H9 (cell line): ENCODE data around the gene VPS41. TPM values are rescaled to one million over a fixed set of nuclear protein-coding genes. Genes with fewer than 3 reads are reported as not detected.

Experiments
- DNase-seq: peaks from one replicate; pipeline ENCODE4 v3.0.0-alpha.2; 2017
- H2AFZ ChIP-seq: one replicate; pipeline ENCODE4 v1.6.1; 2013; ENCODE audit warnings: mild to moderate bottlenecking, low read length, control low read depth, moderate library complexity
- H2AK5ac ChIP-seq: 2 replicates; pipeline ENCODE4 v1.6.1; 2013; ENCODE audit warnings: low read length, control low read depth, mixed read lengths; ENCODE audit not compliant: insufficient read length
- H2BK120ac ChIP-seq: one replicate; pipeline ENCODE4 v1.6.1; 2013; ENCODE audit warnings: low read depth, mild to moderate bottlenecking, low read length, control low read depth, inconsistent platforms; ENCODE audit not compliant: poor library complexity, severe bottlenecking
- H2BK12ac ChIP-seq: 2 replicates; pipeline ENCODE4 v1.6.1; 2013; ENCODE audit warnings: low read length, control low read depth, mixed read lengths, low read depth; ENCODE audit not compliant: insufficient read length
- H2BK15ac ChIP-seq: 2 replicates; pipeline ENCODE4 v1.6.1; 2013; ENCODE audit warnings: low read depth, low read length, control low read depth
- H2BK20ac ChIP-seq: one replicate; pipeline ENCODE4 v1.6.1; 2013; ENCODE audit warnings: low read depth, mild to moderate bottlenecking, low read length, control low read depth, inconsistent platforms; ENCODE audit not compliant: poor library complexity, severe bottlenecking
- H2BK5ac ChIP-seq: 2 replicates; pipeline ENCODE4 v1.6.1; 2013; ENCODE audit warnings: low read length, control low read depth, mixed read lengths; ENCODE audit not compliant: insufficient read length
- H3K14ac ChIP-seq: 2 replicates; pipeline ENCODE4 v1.6.1; 2013; ENCODE audit warnings: low read length, control low read depth; ENCODE audit not compliant: insufficient read depth
- H3K18ac ChIP-seq: 2 replicates; pipeline ENCODE4 v1.6.1; 2013; ENCODE audit warnings: low read depth, mild to moderate bottlenecking, mixed read lengths, low read length, control low read depth; ENCODE audit not compliant: insufficient read length
- H3K23ac ChIP-seq: 2 replicates; pipeline ENCODE4 v1.6.1; 2013; ENCODE audit warnings: low read length, control low read depth, mixed read lengths, low read depth; ENCODE audit not compliant: insufficient read length
- H3K23me2 ChIP-seq: 2 replicates; pipeline ENCODE4 v1.6.1; 2013; ENCODE audit warnings: low read depth, mild to moderate bottlenecking, mixed read lengths, low read length, control low read depth; ENCODE audit not compliant: insufficient read length, poor library complexity, severe bottlenecking
- H3K27ac ChIP-seq: 2 replicates; pipeline ENCODE4 v1.5.1; 2013; ENCODE audit warnings: low read length, control low read depth, mixed read lengths, low read depth; ENCODE audit not compliant: insufficient read length
- H3K27me3 ChIP-seq: 2 replicates; pipeline ENCODE4 v1.6.1; 2013; ENCODE audit warnings: low read length, control low read depth, inconsistent platforms; ENCODE audit not compliant: insufficient read depth
- H3K4ac ChIP-seq: 2 replicates; pipeline ENCODE4 v1.6.1; 2013; ENCODE audit warnings: low read depth, mild to moderate bottlenecking, control low read depth, inconsistent platforms, low read length, moderate library complexity
- H3K4me1 ChIP-seq: 2 replicates; pipeline ENCODE4 v1.6.1; 2013; ENCODE audit warnings: low read length, control low read depth, inconsistent platforms; ENCODE audit not compliant: insufficient read depth
- H3K4me2 ChIP-seq: 2 replicates; pipeline ENCODE4 v1.6.1; 2013; ENCODE audit warnings: low read length, control low read depth, mixed read lengths; ENCODE audit not compliant: insufficient read length, insufficient read depth
- H3K56ac ChIP-seq: 2 replicates; pipeline ENCODE4 v1.6.1; 2013; ENCODE audit warnings: low read depth, mild to moderate bottlenecking, mixed read lengths, low read length, control low read depth; ENCODE audit not compliant: insufficient read length
- H3K79me1 ChIP-seq: 2 replicates; pipeline ENCODE4 v1.6.1; 2013; ENCODE audit warnings: low read depth, mild to moderate bottlenecking, moderate library complexity, low read length, control low read depth, inconsistent platforms; ENCODE audit not compliant: insufficient read depth, poor library complexity, severe bottlenecking
- H3K79me2 ChIP-seq: 2 replicates; pipeline ENCODE4 v1.6.1; 2013; ENCODE audit warnings: low read length, control low read depth, inconsistent platforms; ENCODE audit not compliant: insufficient read depth
- H3K9ac ChIP-seq: 2 replicates; pipeline ENCODE4 v1.6.1; 2013; ENCODE audit warnings: low read length, control low read depth, mixed read lengths; ENCODE audit not compliant: insufficient read length; ENCODE audit errors: extremely low read depth
- H3K9me3 ChIP-seq: one replicate; pipeline ENCODE4 v1.6.1; 2013; ENCODE audit warnings: low read depth, low read length, inconsistent platforms; ENCODE audit not compliant: control insufficient read depth
- H3T11ph ChIP-seq: one replicate; pipeline ENCODE4 v1.6.1; 2013; ENCODE audit warnings: mild to moderate bottlenecking, low read length, control low read depth, inconsistent platforms
- H4K20me1 ChIP-seq: one replicate; pipeline ENCODE4 v1.6.1; 2013; ENCODE audit not compliant: control insufficient read depth, insufficient read length, insufficient read depth
- H4K5ac ChIP-seq: 2 replicates; pipeline ENCODE4 v1.6.1; 2013; ENCODE audit warnings: low read depth, mild to moderate bottlenecking, mixed read lengths, low read length, control low read depth; ENCODE audit not compliant: insufficient read length
- H4K8ac ChIP-seq: replicated peaks from 2 replicates; pipeline ENCODE4 v1.6.1; 2013; ENCODE audit warnings: low read length, control low read depth, mixed read lengths, low read depth; ENCODE audit not compliant: insufficient read length
- H4K91ac ChIP-seq: 2 replicates; pipeline ENCODE4 v1.6.1; 2013; ENCODE audit warnings: low read depth, mild to moderate bottlenecking, moderate library complexity, mixed read lengths, low read length, control low read depth; ENCODE audit not compliant: insufficient read length
- H3K27ac Mint-ChIP-seq, 3 experiments: 2 replicates in 2 of 3; 3 replicates in 1 of 3; pipeline ENCODE4 v1.8.0; 2020 to 2021; ENCODE audit warnings: mixed read lengths in 3 of 3, mild to moderate bottlenecking in 1 of 3, moderate library complexity in 1 of 3
- H3K27me3 Mint-ChIP-seq: 2 replicates; pipeline ENCODE4 v1.8.0; 2021; ENCODE audit warnings: low read depth, mild to moderate bottlenecking, moderate library complexity, mixed read lengths
- H3K36me3 Mint-ChIP-seq, 3 experiments: 2 replicates in 2 of 3; 3 replicates in 1 of 3; pipeline ENCODE4 v1.8.0; 2020 to 2021; ENCODE audit warnings: low read depth in 3 of 3, mixed read lengths in 3 of 3; ENCODE audit not compliant: insufficient read depth in 1 of 3
- H3K4me1 Mint-ChIP-seq, 2 experiments: 2 replicates each; pipeline ENCODE4 v1.8.0; 2020; ENCODE audit warnings: mixed read lengths in 2 of 2
- H3K4me3 Mint-ChIP-seq, 2 experiments: 2 replicates in 1 of 2; 3 replicates in 1 of 2; pipeline ENCODE4 v1.8.0; 2020 to 2021; ENCODE audit warnings: mild to moderate bottlenecking in 2 of 2, mixed read lengths in 2 of 2, moderate library complexity in 1 of 2
- H3K9me3 Mint-ChIP-seq, 2 experiments: 2 replicates in 1 of 2; 3 replicates in 1 of 2; pipeline ENCODE4 v1.8.0; 2020; ENCODE audit warnings: mild to moderate bottlenecking in 2 of 2, mixed read lengths in 2 of 2, moderate library complexity in 1 of 2
- WGBS: extraction: QIAGEN DNeasy Blood & Tissue Kit; methylation state at CpG from one replicate; pipeline ENCODE4 v1.1.7; 2013; ENCODE audit warnings: missing lambda C conversion rate, low lambda C conversion rate, mixed read lengths; ENCODE audit not compliant: insufficient read length; ENCODE audit errors: extremely low coverage; 5-methylcytosine and 5-hydroxymethylcytosine counted together
- total RNA-seq: library from RNA; stranded (reverse); gene quantifications from 2 replicates; pipeline ENCODE4 v1.2.1, GENCODE V29; 2021
- TF ChIP-seq, protein P1 (sequence below): fragments of 200-600 bp; sonication (generic); conservative IDR thresholded peaks from 3 replicates; pipeline ENCODE4 v1.8.0; 2021; ENCODE audit warnings: antibody characterized with exemption, mild to moderate bottlenecking

The VPS41 gene
- total RNA-seq, 1 experiment from 2014 or later, result 49.3 TPM

DNA sequence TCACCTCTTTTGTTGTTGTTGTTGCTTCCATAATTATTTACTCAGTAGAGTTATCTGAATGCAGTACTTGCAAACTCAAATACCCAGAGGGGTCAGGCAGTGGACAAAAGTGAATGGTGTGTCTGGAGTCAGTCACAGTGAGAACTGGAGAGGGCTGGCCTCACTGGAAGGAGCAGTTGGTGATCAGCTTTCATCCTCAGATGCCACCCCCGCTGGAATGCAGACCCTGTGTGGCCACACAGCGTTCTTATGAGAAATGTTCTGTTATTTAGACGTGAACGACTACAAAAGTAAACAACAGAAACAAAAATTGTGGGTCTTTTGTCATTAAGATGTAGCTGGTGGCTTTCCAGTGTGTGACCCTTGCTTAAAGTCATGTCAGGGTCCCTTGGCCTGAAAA lies 29.6 kb upstream of the VPS41 start:
- Histone ChIP-seq H4K8ac (no peak overlapping the region), H3K18ac (no peak overlapping the region)
- H3K9me3 Mint-ChIP-seq, result no peaks in the 10 kb centered on the region

More for the DNA sequence above, 29.6 kb upstream of the VPS41 start:
- Histone ChIP-seq H3K14ac (no peak overlapping the region), H3T11ph (no peak overlapping the region), H4K20me1 (no peaks in the 10 kb centered on the region), H2BK5ac (no peak overlapping the region), H3K79me2 (no peaks in the 10 kb centered on the region), H2BK120ac (no peak overlapping the region), H3K4ac (no peak overlapping the region), H3K4me2 (no peak overlapping the region), H3K79me1 (no peaks in the 10 kb centered on the region), H2AFZ (no peak overlapping the region), H3K27me3 (no peaks in the 10 kb centered on the region), H2BK15ac (no peak overlapping the region), H2BK12ac (no peak overlapping the region), H4K91ac (no peak overlapping the region), H3K23me2 (no peaks in the 10 kb centered on the region), H3K9me3 (no peaks in the 10 kb centered on the region), H3K4me1 (no peaks in the 10 kb centered on the region), H3K23ac (no peak overlapping the region), H3K27ac (no peak overlapping the region), H3K9ac (no peak overlapping the region), H2AK5ac (no peak overlapping the region), H4K5ac (no peak overlapping the region), H2BK20ac (no peak overlapping the region), H3K56ac (no peak overlapping the region)
- Mint-ChIP-seq H3K4me3 (no peak overlapping the region), H3K27me3 (no peaks in the 10 kb centered on the region), H3K27ac (no peak overlapping the region), H3K4me1 (peaks cover 21% of the 10 kb centered on the region in 2 experiments), H3K36me3 (no peaks in the 10 kb centered on the region)
- TF ChIP-seq, protein P1, sequence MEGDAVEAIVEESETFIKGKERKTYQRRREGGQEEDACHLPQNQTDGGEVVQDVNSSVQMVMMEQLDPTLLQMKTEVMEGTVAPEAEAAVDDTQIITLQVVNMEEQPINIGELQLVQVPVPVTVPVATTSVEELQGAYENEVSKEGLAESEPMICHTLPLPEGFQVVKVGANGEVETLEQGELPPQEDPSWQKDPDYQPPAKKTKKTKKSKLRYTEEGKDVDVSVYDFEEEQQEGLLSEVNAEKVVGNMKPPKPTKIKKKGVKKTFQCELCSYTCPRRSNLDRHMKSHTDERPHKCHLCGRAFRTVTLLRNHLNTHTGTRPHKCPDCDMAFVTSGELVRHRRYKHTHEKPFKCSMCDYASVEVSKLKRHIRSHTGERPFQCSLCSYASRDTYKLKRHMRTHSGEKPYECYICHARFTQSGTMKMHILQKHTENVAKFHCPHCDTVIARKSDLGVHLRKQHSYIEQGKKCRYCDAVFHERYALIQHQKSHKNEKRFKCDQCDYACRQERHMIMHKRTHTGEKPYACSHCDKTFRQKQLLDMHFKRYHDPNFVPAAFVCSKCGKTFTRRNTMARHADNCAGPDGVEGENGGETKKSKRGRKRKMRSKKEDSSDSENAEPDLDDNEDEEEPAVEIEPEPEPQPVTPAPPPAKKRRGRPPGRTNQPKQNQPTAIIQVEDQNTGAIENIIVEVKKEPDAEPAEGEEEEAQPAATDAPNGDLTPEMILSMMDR, result no peak
- DNase-seq, result no peak
- no CpG with 5 or more reads among the region's 4 CpGs for WGBS
